Mesothelial cell of epicardium (in vitro differentiated cells): Measurements from ENCODE around the gene C2orf69. TPM values are rescaled to one million over a fixed set of nuclear protein-coding genes. Genes with fewer than 3 reads are reported as not detected.
A peak's percentile ranks its signal among the peaks of the same experiment; 100 is the strongest.

Source experiments
- DNase-seq, 2 experiments: peaks; one replicate each; pipeline ENCODE4 v3.0.0; 2021; ENCODE audit warnings: low spot score in 2 of 2; ENCODE audit not compliant: unreplicated experiment in 2 of 2
- H3K27ac Mint-ChIP-seq: 2 replicates; pipeline ENCODE4 v1.8.0; 2021; ENCODE audit warnings: mixed read lengths
- H3K27me3 Mint-ChIP-seq: 2 replicates; pipeline ENCODE4 v1.8.0; 2021; ENCODE audit warnings: low read depth, mixed read lengths
- H3K36me3 Mint-ChIP-seq: 2 replicates; pipeline ENCODE4 v1.8.0; 2021; ENCODE audit warnings: mixed read lengths
- H3K4me1 Mint-ChIP-seq: 2 replicates; pipeline ENCODE4 v1.8.0; 2021; ENCODE audit warnings: mixed read lengths
- H3K4me3 Mint-ChIP-seq: 2 replicates; pipeline ENCODE4 v1.8.0; 2021; ENCODE audit warnings: mild to moderate bottlenecking, moderate library complexity, mixed read lengths
- H3K9me3 Mint-ChIP-seq: 2 replicates; pipeline ENCODE4 v1.8.0; 2021; ENCODE audit warnings: mixed read lengths
- CTCF ChIP-seq: fragments of 200-600 bp; sonication (generic); IDR thresholded peaks from one replicate; pipeline ENCODE4 v1.5.0; 2021; ENCODE audit warnings: antibody characterized with exemption; ENCODE audit not compliant: unreplicated experiment
- total RNA-seq: library from RNA; stranded (reverse); gene quantifications from 3 replicates; pipeline ENCODE4 v1.2.1, GENCODE V29; 2021

The C2orf69 gene
- total RNA-seq, 1 donor from 2014 or later: 10.5 TPM

GRCh38 chr2:199929262-199929661, 18.2 kb downstream of the C2orf69 start:
- H3K4me1 Mint-ChIP-seq: no peaks in the 10 kb centered on the region
- H3K27ac Mint-ChIP-seq: peak overlapping the region; percentile 6
- H3K4me3 Mint-ChIP-seq: no peak overlapping the region
- DNase-seq: no peak
- no peaks in the 10 kb centered on the region for H3K9me3 Mint-ChIP-seq
- no peaks in the 10 kb centered on the region for H3K27me3 Mint-ChIP-seq
- no peak for TF ChIP-seq CTCF
- peaks cover 14% of the 10 kb centered on the region for H3K36me3 Mint-ChIP-seq

- no peak for DNase-seq
- Mint-ChIP-seq H3K27me3 (no peaks in the 10 kb centered on the region), H3K36me3 (peaks cover 19% of the 10 kb centered on the region), H3K4me1 (no peaks in the 10 kb centered on the region), H3K9me3 (no peaks in the 10 kb centered on the region), H3K4me3 (no peak overlapping the region), H3K27ac (no peak overlapping the region)
- TF ChIP-seq CTCF: no peak
Observed at GRCh38 chr2:199932312-199932855, 21.3 kb downstream of the C2orf69 start.

- no peaks in the 10 kb centered on the region for H3K27me3 Mint-ChIP-seq
- no peak overlapping the region for H3K4me3 Mint-ChIP-seq
- no peaks in the 10 kb centered on the region for H3K4me1 Mint-ChIP-seq
- H3K9me3 Mint-ChIP-seq: no peaks in the 10 kb centered on the region
- no peak for TF ChIP-seq CTCF
- peaks cover 22% of the 10 kb centered on the region for H3K36me3 Mint-ChIP-seq
- no peak overlapping the region for H3K27ac Mint-ChIP-seq
- no peak for DNase-seq
Observed at GRCh38 chr2:199933466-199933865, 22.4 kb downstream of the C2orf69 start.

GRCh38 chr2:199936554-199936953, 25.5 kb downstream of the C2orf69 start:
- Mint-ChIP-seq H3K27me3 (no peaks in the 10 kb centered on the region), H3K27ac (no peak overlapping the region), H3K36me3 (peaks cover 20% of the 10 kb centered on the region), H3K9me3 (no peaks in the 10 kb centered on the region), H3K4me3 (no peak overlapping the region), H3K4me1 (no peaks in the 10 kb centered on the region)
- TF ChIP-seq CTCF: no peak
- no peak for DNase-seq

- H3K9me3 Mint-ChIP-seq: no peaks in the 10 kb centered on the region
- no peak for TF ChIP-seq CTCF
- no peaks in the 10 kb centered on the region for H3K27me3 Mint-ChIP-seq
- H3K4me1 Mint-ChIP-seq: no peaks in the 10 kb centered on the region
- no peak overlapping the region for H3K27ac Mint-ChIP-seq
- no peak for DNase-seq
- H3K4me3 Mint-ChIP-seq: no peak overlapping the region
- H3K36me3 Mint-ChIP-seq: peaks cover 22% of the 10 kb centered on the region
Observed at GRCh38 chr2:199940373-199940772, 29.3 kb downstream of the C2orf69 start.

- Mint-ChIP-seq H3K4me1 (no peaks in the 10 kb centered on the region), H3K4me3 (no peak overlapping the region), H3K9me3 (no peaks in the 10 kb centered on the region), H3K27me3 (no peaks in the 10 kb centered on the region), H3K36me3 (peaks cover 26% of the 10 kb centered on the region), H3K27ac (no peak overlapping the region)
- DNase-seq: no peak
- TF ChIP-seq CTCF: no peak
Observed at GRCh38 chr2:199943373-199943772, 32.3 kb downstream of the C2orf69 start.
